GM23248 (cell line): ENCODE results near the gene CA11. TPM values are rescaled to one million over a fixed set of nuclear protein-coding genes. Genes with fewer than 3 reads are reported as not detected.
A peak's percentile ranks its signal among the peaks of the same experiment; 100 is the strongest.

Source experiments
- DNase-seq: peaks from one replicate; pipeline ENCODE4 v3.0.0-alpha.2; 2015
- H2AFZ ChIP-seq: fragments of 200-600 bp; sonication (generic); 2 replicates; pipeline ENCODE4 v1.6.1; 2016; ENCODE audit warnings: antibody characterized with exemption
- H3F3A ChIP-seq: fragments of 200-600 bp; sonication (generic); 2 replicates; pipeline ENCODE4 v1.6.1; 2016; ENCODE audit warnings: mild to moderate bottlenecking, antibody characterized with exemption, mixed run types; ENCODE audit not compliant: insufficient read depth
- H3K27ac ChIP-seq: fragments of 200-600 bp; sonication (generic); 2 replicates; pipeline ENCODE4 v1.5.1; 2016; ENCODE audit warnings: mild to moderate bottlenecking
- H3K27me3 ChIP-seq: fragments of 200-600 bp; sonication (generic); replicated peaks from 2 replicates; pipeline ENCODE4 v1.6.1; 2016; ENCODE audit warnings: mild to moderate bottlenecking; ENCODE audit not compliant: insufficient read depth
- H3K36me3 ChIP-seq: fragments of 200-600 bp; sonication (generic); 2 replicates; pipeline ENCODE4 v1.6.1; 2016; ENCODE audit warnings: low read depth, mild to moderate bottlenecking
- H3K4me1 ChIP-seq: fragments of 200-600 bp; sonication (generic); 2 replicates; pipeline ENCODE4 v1.6.1; 2016; ENCODE audit warnings: mild to moderate bottlenecking; ENCODE audit not compliant: insufficient read depth
- H3K4me2 ChIP-seq: fragments of 200-600 bp; sonication (generic); one replicate; pipeline ENCODE4 v1.6.1; 2016; ENCODE audit warnings: mild to moderate bottlenecking; ENCODE audit not compliant: unreplicated experiment
- H3K4me3 ChIP-seq: fragments of 200-600 bp; sonication (generic); 2 replicates; pipeline ENCODE4 v1.5.1; 2016; ENCODE audit warnings: mild to moderate bottlenecking
- H3K79me2 ChIP-seq: fragments of 200-600 bp; sonication (generic); 2 replicates; pipeline ENCODE4 v1.6.1; 2016; ENCODE audit warnings: mild to moderate bottlenecking; ENCODE audit not compliant: insufficient read depth
- H3K9ac ChIP-seq: fragments of 200-600 bp; sonication (generic); 2 replicates; pipeline ENCODE4 v1.6.1; 2016; ENCODE audit warnings: mild to moderate bottlenecking
- H3K9me2 ChIP-seq: fragments of 200-600 bp; sonication (generic); 2 replicates; pipeline ENCODE4 v1.6.1; 2016; ENCODE audit warnings: mixed run types, mild to moderate bottlenecking, moderate library complexity; ENCODE audit not compliant: insufficient read depth
- H3K9me3 ChIP-seq: fragments of 200-600 bp; sonication (generic); one replicate; pipeline ENCODE4 v1.6.1; 2017; ENCODE audit warnings: low read depth
- H4K20me1 ChIP-seq: fragments of 200-600 bp; sonication (generic); 2 replicates; pipeline ENCODE4 v1.6.0; 2016; ENCODE audit not compliant: insufficient read depth
- EZH2 ChIP-seq: fragments of 200-600 bp; sonication (generic); IDR thresholded peaks from 2 replicates; pipeline ENCODE4 v1.6.1; 2018; ENCODE audit warnings: antibody characterized with exemption, mild to moderate bottlenecking; ENCODE audit not compliant: insufficient read depth, poor library complexity, severe bottlenecking
- EZH2phosphoT487 ChIP-seq: fragments of 200-600 bp; sonication (generic); IDR thresholded peaks from 2 replicates; pipeline ENCODE4 v1.6.1; 2018; ENCODE audit warnings: antibody characterized with exemption, moderate library complexity, mild to moderate bottlenecking, low read depth; ENCODE audit not compliant: insufficient read depth
- WGBS, 2 experiments: methylation state at CpG; one replicate each; pipeline ENCODE4 v1.1.6; 2015 to 2017; ENCODE audit warnings: low lambda C conversion rate in 2 of 2, low coverage in 1 of 2; ENCODE audit errors: missing lambda C conversion rate in 2 of 2; 5-methylcytosine and 5-hydroxymethylcytosine counted together
- in situ Hi-C: fragments of 300-500 bp; cut with MboI; formaldehyde crosslinking; loops from 2 replicates; pipeline ENCODE4 v1.15.0; 2020
- polyA plus RNA-seq: library from polyadenylated mRNA; unstranded; fragments of >200 nt; fragmentation: Nextera tagmentation; extraction: Ambion mirVana; gene quantifications from 2 replicates; pipeline ENCODE4 v1.2.1, GENCODE V29; 2016
- total RNA-seq: library from RNA; depleted of rRNA; stranded (reverse); fragments of >200 nt; shearing (Covaris generic); gene quantifications from 2 replicates; pipeline ENCODE4 v1.2.3, GENCODE V29; 2014

CA11 gene
- total and polyA plus RNA-seq, 2 experiments from 2014 or later = 1.1 to 2.7 TPM

DNA sequence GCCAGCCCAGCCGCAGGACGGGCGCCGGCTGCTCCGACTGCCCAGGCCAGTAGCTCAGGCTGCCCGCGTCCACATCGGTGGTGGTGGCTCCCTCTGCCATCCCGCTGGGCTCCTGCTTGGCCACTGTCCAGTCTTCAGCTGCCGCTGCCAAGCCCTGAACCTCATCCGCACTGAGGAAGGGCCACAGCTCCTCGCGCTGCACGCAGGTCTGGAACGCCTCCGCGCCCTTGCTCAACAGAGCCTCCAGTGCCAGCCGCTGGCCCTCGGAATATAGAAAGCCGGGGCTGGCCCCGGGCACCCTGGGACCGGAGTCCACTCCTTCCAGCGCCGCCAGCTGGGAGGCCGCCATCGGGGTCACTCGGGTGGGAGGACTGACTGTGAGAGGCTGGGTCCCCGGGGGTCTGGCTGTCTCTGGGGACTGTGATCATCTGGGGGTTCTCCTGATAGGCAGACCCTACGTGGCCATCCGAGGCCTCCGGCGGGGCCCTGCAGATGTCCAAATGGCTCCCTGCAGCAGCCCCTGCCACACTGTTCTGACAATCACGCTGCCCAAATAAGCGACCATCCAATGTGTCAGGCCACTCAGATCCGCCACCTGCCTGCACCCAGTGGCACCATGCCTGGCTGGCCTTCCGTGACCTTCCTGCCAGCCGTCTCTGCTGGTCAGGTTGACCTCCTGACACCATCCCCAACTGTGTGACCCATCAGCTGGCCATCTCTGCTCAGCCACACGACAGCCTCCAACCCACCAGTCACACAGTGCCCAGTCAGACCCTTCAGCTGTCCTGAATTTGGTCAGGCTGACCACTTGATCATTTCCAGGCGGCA, 32.7 kb downstream of the CA11 start:
- H3K4me2 ChIP-seq = no peak overlapping the region
- no peak overlapping the region for H2AFZ ChIP-seq
- in situ Hi-C loops = no loop called here
- H3F3A ChIP-seq = peaks cover 20% of the 10 kb centered on the region; the same call in 1 of the 2 replicates
- peaks cover 12% of the 10 kb centered on the region; the same call in 1 of the 2 replicates for H4K20me1 ChIP-seq
- H3K4me1 ChIP-seq = peaks cover 14% of the 10 kb centered on the region
- peaks cover 21% of the 10 kb centered on the region for H3K36me3 ChIP-seq
- H3K9me3 ChIP-seq = no peaks in the 10 kb centered on the region
- no peaks in the 10 kb centered on the region for H3K9me2 ChIP-seq
- WGBS, 2 experiments = 80 to 85% methylated on average over 37 to 38 of the region's 39 CpGs
- TF ChIP-seq EZH2phosphoT487 (no peak), EZH2 (no peak)
- H3K4me3 ChIP-seq = no peak overlapping the region
- H3K27me3 ChIP-seq = no peaks in the 10 kb centered on the region
- no peak overlapping the region for H3K27ac ChIP-seq
- peaks cover 26% of the 10 kb centered on the region for H3K79me2 ChIP-seq
- no peak overlapping the region for H3K9ac ChIP-seq
- DNase-seq = no peak

DNA sequence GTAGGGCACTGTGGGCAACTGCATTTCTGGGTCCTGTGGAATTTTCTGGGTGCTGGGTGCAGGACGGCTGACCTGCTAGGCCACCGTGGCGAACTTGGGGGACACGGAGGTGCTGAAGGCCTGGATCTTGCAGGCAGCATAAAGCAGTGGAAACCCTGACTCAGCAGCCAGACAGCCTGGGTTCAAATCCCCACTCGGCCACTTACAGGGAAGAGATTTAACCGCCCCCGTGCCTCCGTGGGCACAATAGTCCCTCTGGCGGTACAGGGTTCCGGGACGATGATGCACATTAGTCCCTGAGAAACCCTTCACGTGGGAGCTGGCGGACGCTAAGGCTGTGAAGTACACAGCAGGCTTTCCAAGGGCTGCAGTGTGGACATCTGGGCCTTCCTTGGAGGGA, 34.1 kb downstream of the CA11 start:
- Histone ChIP-seq H3K27ac (no peak overlapping the region), H3K4me3 (no peak overlapping the region), H3K36me3 (peaks cover 16% of the 10 kb centered on the region), H3K27me3 (no peaks in the 10 kb centered on the region), H3K9ac (no peak overlapping the region), H4K20me1 (0 out of 2 replicates have a peak, but pooled peaks cover 4% of the 10 kb centered on the region), H3K9me2 (no peaks in the 10 kb centered on the region), H3K79me2 (peaks cover 12% of the 10 kb centered on the region), H2AFZ (no peak overlapping the region), H3F3A (peaks cover 12% of the 10 kb centered on the region; the same call in 1 of the 2 replicates), H3K4me2 (no peak overlapping the region), H3K4me1 (peaks cover 4% of the 10 kb centered on the region; the same call in 1 of the 2 replicates), H3K9me3 (no peaks in the 10 kb centered on the region)
- WGBS, 2 experiments = 87 to 88% methylated on average over 14 of the region's 14 CpGs
- TF ChIP-seq EZH2phosphoT487 = no peak
- no peak for TF ChIP-seq EZH2
- in situ Hi-C loops = no loop called here
- no peak for DNase-seq

- TF ChIP-seq EZH2 (no peak), EZH2phosphoT487 (no peak)
- no peak overlapping the region for H2AFZ ChIP-seq
- H3K9me3 ChIP-seq = no peaks in the 10 kb centered on the region
- no peak overlapping the region for H3K9ac ChIP-seq
- no peak for DNase-seq
- H3K79me2 ChIP-seq = no peaks in the 10 kb centered on the region
- WGBS, 2 experiments = 90 to 94% methylated on average over 10 to 20 of the region's 20 CpGs
- H3K4me1 ChIP-seq = no peaks in the 10 kb centered on the region
- H3K36me3 ChIP-seq = no peaks in the 10 kb centered on the region
- no peaks in the 10 kb centered on the region for H3K27me3 ChIP-seq
- in situ Hi-C loops = no loop called here
- no peaks in the 10 kb centered on the region for H4K20me1 ChIP-seq
- 0 out of 2 replicates have a peak, but pooled peaks cover 6% of the 10 kb centered on the region for H3F3A ChIP-seq
- H3K27ac ChIP-seq = no peak overlapping the region
- H3K9me2 ChIP-seq = no peaks in the 10 kb centered on the region
- H3K4me2 ChIP-seq = no peak overlapping the region
- H3K4me3 ChIP-seq = no peak overlapping the region
Measured at GRCh38 chr19:48609571-48610108, 36.3 kb downstream of the CA11 start.

GRCh38 chr19:48608798-48609263, 37.2 kb downstream of the CA11 start:
- H3K4me3 ChIP-seq = no peak overlapping the region
- no peaks in the 10 kb centered on the region for H3K79me2 ChIP-seq
- peak; percentile 73 for DNase-seq
- H3K36me3 ChIP-seq = no peaks in the 10 kb centered on the region
- in situ Hi-C loops = no loop called here
- TF ChIP-seq EZH2 (no peak), EZH2phosphoT487 (no peak)
- H3K27ac ChIP-seq = no peak overlapping the region
- no peaks in the 10 kb centered on the region for H3K9me2 ChIP-seq
- no peaks in the 10 kb centered on the region for H3K9me3 ChIP-seq
- no peaks in the 10 kb centered on the region for H3K27me3 ChIP-seq
- no peak overlapping the region for H3K9ac ChIP-seq
- H3K4me1 ChIP-seq = no peaks in the 10 kb centered on the region
- H4K20me1 ChIP-seq = no peaks in the 10 kb centered on the region
- 0 out of 2 replicates have a peak, but pooled peaks cover 2% of the 10 kb centered on the region for H3F3A ChIP-seq
- peak overlapping the region; percentile 87 for H2AFZ ChIP-seq
- peak overlapping the region; percentile 61 for H3K4me2 ChIP-seq
- 12 to 20% methylated on average over 9 of the region's 9 CpGs for WGBS, 2 experiments
